ENCODE measurements around the gene FAM20C. TPM values are rescaled to one million over a fixed set of nuclear protein-coding genes. Genes with fewer than 3 reads are reported as not detected.

The FAM20C gene
- total RNA-seq, 2 donors from 2014 or later, result 13.7 to 19.9 TPM

GRCh38 chr7:252981-253380 lies 60.6 kb downstream of the FAM20C start:
- Histone ChIP-seq H3K27me3 (no peaks in the 10 kb centered on the region), H3K4me3 (no peak overlapping the region), H3K4me1 (no peaks in the 10 kb centered on the region), H3K27ac (no peak overlapping the region), H3K36me3 (peaks cover 53% of the 10 kb centered on the region), H3K9me3 (no peaks in the 10 kb centered on the region)
- no peak for DNase-seq (ENCODE audit: low spot score)
- no peak for TF ChIP-seq CTCF (IDR thresholded peaks at IDR 0.05)

GRCh38 chr7:253581-254336 lies 61.4 kb downstream of the FAM20C start:
- H3K27me3 ChIP-seq, result no peaks in the 10 kb centered on the region
- H3K9me3 ChIP-seq, result no peaks in the 10 kb centered on the region
- no peak for TF ChIP-seq CTCF (IDR thresholded peaks at IDR 0.05)
- no peaks in the 10 kb centered on the region for H3K4me1 ChIP-seq
- H3K27ac ChIP-seq, result no peak overlapping the region
- H3K36me3 ChIP-seq, result peaks cover 48% of the 10 kb centered on the region
- no peak for DNase-seq (ENCODE audit: low spot score)
- H3K4me3 ChIP-seq, result no peak overlapping the region

- TF ChIP-seq CTCF (IDR thresholded peaks at IDR 0.05), result no peak
- no peaks in the 10 kb centered on the region for H3K9me3 ChIP-seq
- H3K27me3 ChIP-seq, result no peaks in the 10 kb centered on the region
- no peak for DNase-seq (ENCODE audit: low spot score)
- peaks cover 48% of the 10 kb centered on the region for H3K36me3 ChIP-seq
- H3K4me3 ChIP-seq, result no peak overlapping the region
- no peaks in the 10 kb centered on the region for H3K4me1 ChIP-seq
- H3K27ac ChIP-seq, result no peak overlapping the region
These were observed 62.1 kb downstream of the FAM20C start for GRCh38 chr7:254337-255037.

- Histone ChIP-seq H3K27ac (no peak overlapping the region), H3K9me3 (no peaks in the 10 kb centered on the region), H3K4me3 (no peak overlapping the region), H3K4me1 (no peaks in the 10 kb centered on the region), H3K36me3 (peaks cover 52% of the 10 kb centered on the region), H3K27me3 (no peaks in the 10 kb centered on the region)
- no peak for TF ChIP-seq CTCF (IDR thresholded peaks at IDR 0.05)
- DNase-seq (ENCODE audit: low spot score), result no peak
These were observed 62.7 kb downstream of the FAM20C start for GRCh38 chr7:255038-255435.

GRCh38 chr7:255721-256361 lies 63.5 kb downstream of the FAM20C start:
- no peak overlapping the region for H3K4me3 ChIP-seq
- DNase-seq (ENCODE audit: low spot score), result no peak
- no peaks in the 10 kb centered on the region for H3K9me3 ChIP-seq
- H3K36me3 ChIP-seq, result peaks cover 55% of the 10 kb centered on the region
- no peaks in the 10 kb centered on the region for H3K27me3 ChIP-seq
- no peak for TF ChIP-seq CTCF (IDR thresholded peaks at IDR 0.05)
- H3K4me1 ChIP-seq, result no peaks in the 10 kb centered on the region
- H3K27ac ChIP-seq, result no peak overlapping the region
